ENCODE data around the gene XKR7.
"Not testable (repeated sequence)": the region's sequence is repeated elsewhere in the genome, so short reads cannot be mapped to it uniquely, and the experiment has no call there.

The XKR7 gene

DNA sequence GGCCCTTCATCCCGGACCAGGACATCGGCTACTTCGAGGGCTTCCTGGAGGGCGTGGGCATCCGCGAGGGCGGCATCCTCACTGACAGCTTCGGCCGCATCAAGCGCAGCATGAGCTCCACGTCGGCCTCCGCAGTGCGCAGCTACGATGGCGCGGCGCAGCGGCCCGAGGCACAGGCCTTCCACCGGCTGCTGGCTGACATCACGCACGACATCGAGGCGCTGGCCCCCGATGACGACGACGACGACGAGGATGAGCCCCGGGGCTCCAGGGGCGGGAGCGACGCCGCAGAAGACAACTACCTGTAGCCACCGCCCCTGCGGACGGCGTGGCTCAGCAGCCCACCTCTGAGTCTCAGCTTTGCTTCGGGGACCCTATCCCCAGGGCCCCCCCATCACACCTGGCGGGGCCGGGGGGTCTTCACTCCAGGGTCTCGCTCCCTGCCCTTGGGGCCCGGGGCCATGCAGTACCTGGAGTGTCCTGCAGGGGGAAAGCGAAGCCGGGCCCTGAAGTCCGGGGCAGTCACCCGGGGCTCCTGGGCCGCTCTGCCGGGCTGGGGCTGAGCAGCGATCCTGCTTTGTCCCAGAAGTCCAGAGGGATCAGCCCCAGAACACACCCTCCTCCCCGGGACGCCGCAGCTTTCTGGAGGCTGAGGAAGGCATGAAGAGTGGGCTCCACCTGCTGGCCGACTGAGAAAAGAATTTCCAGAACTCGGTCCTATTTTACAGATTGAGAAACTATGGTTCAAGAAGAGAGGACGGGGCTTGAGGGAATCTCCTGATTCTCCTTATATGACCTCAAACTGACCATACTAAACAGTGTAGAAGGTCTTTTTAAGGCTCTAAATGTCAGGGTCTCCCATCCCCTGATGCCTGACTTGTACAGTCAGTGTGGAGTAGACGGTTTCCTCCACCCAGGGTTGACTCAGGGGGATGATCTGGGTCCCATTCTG lies 63.3 kb downstream of the XKR7 start:
- TF ChIP-seq, protein P1, sequence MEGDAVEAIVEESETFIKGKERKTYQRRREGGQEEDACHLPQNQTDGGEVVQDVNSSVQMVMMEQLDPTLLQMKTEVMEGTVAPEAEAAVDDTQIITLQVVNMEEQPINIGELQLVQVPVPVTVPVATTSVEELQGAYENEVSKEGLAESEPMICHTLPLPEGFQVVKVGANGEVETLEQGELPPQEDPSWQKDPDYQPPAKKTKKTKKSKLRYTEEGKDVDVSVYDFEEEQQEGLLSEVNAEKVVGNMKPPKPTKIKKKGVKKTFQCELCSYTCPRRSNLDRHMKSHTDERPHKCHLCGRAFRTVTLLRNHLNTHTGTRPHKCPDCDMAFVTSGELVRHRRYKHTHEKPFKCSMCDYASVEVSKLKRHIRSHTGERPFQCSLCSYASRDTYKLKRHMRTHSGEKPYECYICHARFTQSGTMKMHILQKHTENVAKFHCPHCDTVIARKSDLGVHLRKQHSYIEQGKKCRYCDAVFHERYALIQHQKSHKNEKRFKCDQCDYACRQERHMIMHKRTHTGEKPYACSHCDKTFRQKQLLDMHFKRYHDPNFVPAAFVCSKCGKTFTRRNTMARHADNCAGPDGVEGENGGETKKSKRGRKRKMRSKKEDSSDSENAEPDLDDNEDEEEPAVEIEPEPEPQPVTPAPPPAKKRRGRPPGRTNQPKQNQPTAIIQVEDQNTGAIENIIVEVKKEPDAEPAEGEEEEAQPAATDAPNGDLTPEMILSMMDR (IDR thresholded peaks at IDR 0.05; ENCODE audit: low read depth, low read length, missing control alignments): peak; percentile 99
- DNase-seq (ENCODE audit: low read depth): no peak
- peak overlapping the region; percentile 37 for H3K4me3 ChIP-seq (ENCODE audit: low read depth, low read length)

DNA sequence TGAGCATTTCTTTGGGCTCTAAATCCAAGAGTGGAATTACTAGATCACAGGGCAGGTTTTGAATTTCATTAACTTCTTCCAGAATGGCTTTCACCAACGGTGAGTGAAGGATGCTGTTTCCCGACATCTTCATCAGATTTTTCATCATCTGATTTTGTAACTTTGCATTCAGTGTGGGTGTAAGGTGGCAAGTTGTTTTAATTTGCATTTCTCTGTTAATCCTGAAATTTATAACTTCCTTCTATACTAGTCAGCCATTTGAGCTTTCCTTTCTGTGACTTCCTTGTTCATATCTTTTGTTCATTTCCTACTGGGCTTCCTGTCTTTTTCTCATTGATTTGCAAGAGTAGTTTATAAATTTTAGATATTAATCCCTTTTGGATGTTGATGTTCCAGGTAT lies 65.4 kb downstream of the XKR7 start:
- no peak for DNase-seq (ENCODE audit: low read depth)
- H3K4me3 ChIP-seq (ENCODE audit: low read depth, low read length): no peak overlapping the region
- TF ChIP-seq, protein P1 (IDR thresholded peaks at IDR 0.05; ENCODE audit: low read depth, low read length, missing control alignments): no peak

DNA sequence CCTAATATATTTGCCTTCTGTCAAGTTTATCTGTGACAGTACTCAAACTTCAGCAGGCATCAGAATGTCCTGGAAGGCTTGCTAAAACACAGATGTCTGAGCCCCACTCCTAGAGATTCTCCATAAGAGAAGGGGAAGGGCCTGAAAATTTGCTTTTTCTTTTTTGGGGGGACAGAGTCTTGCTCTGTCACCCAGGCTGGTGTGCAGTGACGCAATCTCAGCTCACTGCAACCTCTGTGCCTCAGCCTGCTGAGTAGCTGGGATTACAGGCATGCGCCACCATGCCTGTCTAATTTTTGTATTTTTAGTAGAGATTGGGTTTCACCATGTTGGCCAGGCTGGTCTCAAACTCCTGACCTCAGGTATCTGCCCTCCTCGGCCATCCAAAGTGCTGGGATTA lies 65.8 kb downstream of the XKR7 start:
- DNase-seq (ENCODE audit: low read depth); H3K4me3 ChIP-seq (ENCODE audit: low read depth, low read length): not testable (repeated sequence)

DNA sequence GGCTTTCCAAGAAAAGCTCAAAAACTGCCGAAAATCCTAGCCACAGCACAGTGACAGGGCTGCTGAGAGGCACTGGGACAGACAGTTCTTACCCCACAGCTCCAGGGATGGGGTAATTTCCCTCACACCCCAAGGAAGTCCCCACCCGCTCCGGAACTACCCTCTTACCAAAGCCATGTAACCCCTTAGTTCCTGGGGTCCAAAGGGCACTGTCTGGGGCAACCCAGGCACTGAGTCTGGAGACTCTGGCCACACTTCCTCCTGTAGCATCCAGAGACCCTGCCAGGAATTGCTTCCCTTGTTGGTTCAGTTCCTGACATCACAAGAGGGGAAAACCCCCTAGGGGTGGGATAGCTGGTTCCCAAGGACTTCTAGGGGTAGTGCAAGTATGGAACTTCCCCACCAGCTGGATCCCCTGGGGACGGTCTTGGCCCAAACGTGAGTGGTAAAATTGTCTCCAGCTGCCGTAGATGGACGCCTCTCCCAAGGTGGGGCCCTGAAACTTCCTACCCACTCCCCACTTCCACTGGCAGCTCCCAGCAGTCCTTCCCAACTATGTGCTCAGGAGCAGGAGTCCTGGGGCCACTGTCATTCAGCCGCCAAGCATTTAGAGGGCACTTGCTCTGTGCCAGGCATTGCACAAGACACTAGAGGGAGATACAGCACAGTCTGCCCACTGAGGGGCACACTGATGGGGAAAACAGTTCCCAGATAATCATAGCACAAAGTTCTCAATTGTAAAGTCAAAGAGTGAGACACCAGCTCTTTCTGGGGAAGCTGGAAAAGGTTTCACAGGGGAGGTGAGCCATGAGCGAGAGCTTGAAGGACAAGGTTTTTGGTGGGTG lies 66.9 kb downstream of the XKR7 start:
- no peak overlapping the region for H3K4me3 ChIP-seq (ENCODE audit: low read depth, low read length)
- no peak for DNase-seq (ENCODE audit: low read depth)
- TF ChIP-seq, protein P1 (IDR thresholded peaks at IDR 0.05; ENCODE audit: low read depth, low read length, missing control alignments): peak; percentile 67

DNA sequence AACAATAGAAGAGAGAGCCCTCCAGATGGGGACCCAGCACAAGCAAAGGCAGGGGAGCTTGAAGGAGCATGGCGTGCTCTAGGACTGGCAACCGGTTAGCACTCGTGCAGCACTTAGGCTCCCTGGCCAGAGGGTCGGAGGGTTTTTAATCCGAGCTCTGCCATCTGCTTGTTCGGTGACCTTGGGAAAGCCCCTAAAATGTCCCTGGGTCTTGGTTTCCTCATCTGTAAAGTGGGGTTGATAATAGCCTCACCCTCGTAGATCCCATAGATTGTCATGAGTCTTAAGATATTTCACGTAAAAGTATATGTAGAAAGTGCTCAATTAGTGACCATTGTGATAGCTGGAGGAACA lies 67.5 kb downstream of the XKR7 start:
- TF ChIP-seq, protein P1 (IDR thresholded peaks at IDR 0.05; ENCODE audit: low read depth, low read length, missing control alignments): no peak
- DNase-seq (ENCODE audit: low read depth): no peak
- no peak overlapping the region for H3K4me3 ChIP-seq (ENCODE audit: low read depth, low read length)

- TF ChIP-seq, protein P1 (IDR thresholded peaks at IDR 0.05; ENCODE audit: low read depth, low read length, missing control alignments): no peak
- no peak for DNase-seq (ENCODE audit: low read depth)
- H3K4me3 ChIP-seq (ENCODE audit: low read depth, low read length): no peak overlapping the region
Measured at GRCh38 chr20:32036252-32036651, 68.3 kb downstream of the XKR7 start.

- TF ChIP-seq, protein P1 (IDR thresholded peaks at IDR 0.05; ENCODE audit: low read depth, low read length, missing control alignments): no peak
- no peak overlapping the region for H3K4me3 ChIP-seq (ENCODE audit: low read depth, low read length)
- DNase-seq (ENCODE audit: low read depth): no peak
Measured at GRCh38 chr20:32036716-32037485, 69.0 kb downstream of the XKR7 start.

Measured in GM12864 (cell line).